IMR-90 (cell line): ENCODE data around the gene SPEF2. TPM values are rescaled to one million over a fixed set of nuclear protein-coding genes. Genes with fewer than 3 reads are reported as not detected.
A peak's percentile ranks its signal among the peaks of the same experiment; 100 is the strongest.

Source experiments
- ATAC-seq: fragments of 200-7000 bp; cut with Tn5 transposase; 2 replicates; pipeline ENCODE4 v1.9.1; 2020; ENCODE audit warnings: low read depth, mild to moderate bottlenecking, moderate library complexity
- BruUV-seq: library from RNA; stranded (reverse); fragments of 400-500 nt; replicated peaks from 2 replicates; lab custom pipeline; 2021; lab: Mats Ljungman, UMichigan
- CTCF ChIA-PET: fragments of 300-600 bp; formaldehyde crosslinking; extraction: SDS; loops from one replicate; lab custom pipeline; 2021; ENCODE audit warnings: antibody characterized with exemption; lab: Yijun Ruan, JAX
- POLR2A ChIA-PET: fragments of 300-600 bp; sonication (Branson Sonifier 250); formaldehyde crosslinking; loops from one replicate; lab custom pipeline; 2022; ENCODE audit warnings: antibody characterized with exemption; ENCODE audit not compliant: unreplicated experiment; lab: Charles Lee
- DNase-seq: peaks from one replicate; pipeline ENCODE4 v3.0.0; 2013
- H2AFZ ChIP-seq: replicated peaks from 2 replicates; pipeline ENCODE3; 2013; ENCODE audit warnings: low read length, mild to moderate bottlenecking; ENCODE audit not compliant: poor library complexity
- H2AK5ac ChIP-seq: 2 replicates; pipeline ENCODE4 v1.6.1; 2013; ENCODE audit warnings: low read depth, low read length, inconsistent platforms
- H2AK9ac ChIP-seq: replicated peaks from 2 replicates; pipeline ENCODE3; 2013; ENCODE audit warnings: mild to moderate bottlenecking, low read depth, low read length, moderate library complexity; ENCODE audit not compliant: poor library complexity
- H2BK120ac ChIP-seq: 2 replicates; pipeline ENCODE4 v1.6.1; 2013; ENCODE audit warnings: low read depth, low read length, inconsistent platforms
- H2BK15ac ChIP-seq: 3 replicates; pipeline ENCODE4 v1.6.1; 2013; ENCODE audit warnings: low read depth, low read length, inconsistent platforms
- H2BK20ac ChIP-seq: 2 replicates; pipeline ENCODE4 v1.6.1; 2013; ENCODE audit warnings: low read depth, mild to moderate bottlenecking, inconsistent platforms, low read length, moderate library complexity
- H2BK5ac ChIP-seq: 2 replicates; pipeline ENCODE4 v1.6.1; 2013; ENCODE audit warnings: mild to moderate bottlenecking, low read depth, low read length, inconsistent platforms; ENCODE audit not compliant: poor library complexity, severe bottlenecking
- H3K14ac ChIP-seq: replicated peaks from 2 replicates; pipeline ENCODE4 v1.6.1; 2013; ENCODE audit warnings: low read depth, low read length, inconsistent platforms
- H3K18ac ChIP-seq: 2 replicates; pipeline ENCODE4 v1.6.1; 2013; ENCODE audit warnings: low read depth, low read length, control low read depth
- H3K23ac ChIP-seq: 2 replicates; pipeline ENCODE4 v1.6.1; 2013; ENCODE audit warnings: low read depth, low read length, inconsistent platforms
- H3K27ac ChIP-seq: 2 replicates; pipeline ENCODE4 v1.5.1; 2013; ENCODE audit warnings: mild to moderate bottlenecking, control low read depth, low read length; ENCODE audit not compliant: insufficient read depth
- H3K27me3 ChIP-seq: 2 replicates; pipeline ENCODE4 v1.6.1; 2013; ENCODE audit warnings: low read length; ENCODE audit not compliant: control insufficient read depth, insufficient read depth
- H3K36me3 ChIP-seq: 2 replicates; pipeline ENCODE4 v1.6.1; 2013; ENCODE audit warnings: low read length, mixed read lengths; ENCODE audit not compliant: control insufficient read depth, insufficient read depth
- H3K4ac ChIP-seq: 2 replicates; pipeline ENCODE4 v1.6.1; 2013; ENCODE audit warnings: low read depth, low read length, inconsistent platforms
- H3K4me1 ChIP-seq: 2 replicates; pipeline ENCODE4 v1.6.1; 2013; ENCODE audit warnings: low read length, mixed read lengths; ENCODE audit not compliant: control insufficient read depth, insufficient read depth
- H3K4me2 ChIP-seq: 2 replicates; pipeline ENCODE4 v1.6.1; 2013; ENCODE audit warnings: low read depth, mild to moderate bottlenecking, control low read depth, low read length, moderate library complexity
- H3K4me3 ChIP-seq: 2 replicates; pipeline ENCODE4 v1.5.1; 2013; ENCODE audit warnings: low read depth, mild to moderate bottlenecking, control low read depth, low read length, moderate library complexity; ENCODE audit not compliant: insufficient read depth
- H3K56ac ChIP-seq: 2 replicates; pipeline ENCODE4 v1.6.1; 2013; ENCODE audit warnings: low read length, inconsistent platforms; ENCODE audit not compliant: insufficient read depth; ENCODE audit errors: extremely low read depth
- H3K79me1 ChIP-seq, 2 experiments: 2 replicates each; pipeline ENCODE4 v1.6.1; 2013; ENCODE audit warnings: low read length in 2 of 2, inconsistent platforms in 1 of 2, low read depth in 1 of 2
- H3K9ac ChIP-seq: 2 replicates; pipeline ENCODE4 v1.6.1; 2013; ENCODE audit warnings: low read depth, low read length, control low read depth
- H3K9me1 ChIP-seq: 2 replicates; pipeline ENCODE4 v1.6.1; 2013; ENCODE audit warnings: low read length, inconsistent platforms; ENCODE audit not compliant: insufficient read depth
- H3K9me3 ChIP-seq: 2 replicates; pipeline ENCODE4 v1.6.1; 2013; ENCODE audit warnings: low read length; ENCODE audit not compliant: control insufficient read depth, insufficient read depth
- H4K20me1 ChIP-seq: 2 replicates; pipeline ENCODE4 v1.6.1; 2013; ENCODE audit warnings: low read length, inconsistent platforms; ENCODE audit not compliant: insufficient read depth
- H4K5ac ChIP-seq: 2 replicates; pipeline ENCODE4 v1.6.1; 2013; ENCODE audit warnings: mild to moderate bottlenecking, low read depth, low read length, control low read depth
- H4K8ac ChIP-seq, 2 experiments: 2 replicates each; pipeline ENCODE4 v1.6.1; 2013; ENCODE audit warnings: low read depth in 2 of 2, low read length in 2 of 2, control low read depth in 1 of 2, inconsistent platforms in 1 of 2
- H4K91ac ChIP-seq: 2 replicates; pipeline ENCODE4 v1.6.1; 2013; ENCODE audit warnings: low read depth, low read length, inconsistent platforms; ENCODE audit not compliant: insufficient read depth
- BHLHE40 ChIP-seq: fragments of 150-350 bp; IDR thresholded peaks from 2 replicates; pipeline ENCODE4 v1.6.1; 2016; ENCODE audit warnings: mild to moderate bottlenecking, low read depth, low read length
- WGBS, 2 experiments: methylation state at CpG; one replicate each; pipeline versions ENCODE4 v1.1.5 to v1.1.7; 2013; ENCODE audit warnings: missing lambda C conversion rate in 2 of 2; ENCODE audit not compliant: insufficient read length in 1 of 2; ENCODE audit errors: extremely low coverage in 2 of 2; 5-methylcytosine and 5-hydroxymethylcytosine counted together
- dilution Hi-C: fragments of 300-500 bp; cut with HindIII; formaldehyde crosslinking; loops from one replicate; pipeline ENCODE4 v1.14.3; 2018; ENCODE audit warnings: low sequenced_read_pairs; ENCODE audit not compliant: unreplicated experiment
- in situ Hi-C: fragments of 300-500 bp; cut with MboI; formaldehyde crosslinking; loops from 3 replicates; pipeline ENCODE4 v1.14.3; 2019; ENCODE audit warnings: low sequenced_read_pairs, inconsistent platforms, mixed read lengths
- intact Hi-C: fragments of 100-400 bp; cut with micrococcal nuclease; formaldehyde crosslinking; loops from 2 replicates; pipeline ENCODE4 v1.10.0; 2022
- polyA plus RNA-seq, 3 experiments: library from polyadenylated mRNA; depleted of rRNA; stranded (reverse); fragments of >200 nt; gene quantifications; 2 replicates each; pipeline ENCODE4 v1.2.3, GENCODE V29; 2012; ENCODE audit warnings: low replicate concordance in 1 of 3
- total RNA-seq: library from RNA; depleted of rRNA; stranded (reverse); fragments of >200 nt; gene quantifications from 2 replicates; pipeline ENCODE4 v1.2.3, GENCODE V29; 2012
- TF ChIP-seq, protein P1 (sequence below): conservative IDR thresholded peaks from 2 replicates; pipeline ENCODE4 v1.5.1; 2012; ENCODE audit warnings: mild to moderate bottlenecking, low read depth, low read length, improper control_type of control experiment

Gene SPEF2
- total and polyA plus RNA-seq, 2 of the 4 experiments (the other 2 are of a cell fraction), result 1.7 to 2.3 TPM

DNA sequence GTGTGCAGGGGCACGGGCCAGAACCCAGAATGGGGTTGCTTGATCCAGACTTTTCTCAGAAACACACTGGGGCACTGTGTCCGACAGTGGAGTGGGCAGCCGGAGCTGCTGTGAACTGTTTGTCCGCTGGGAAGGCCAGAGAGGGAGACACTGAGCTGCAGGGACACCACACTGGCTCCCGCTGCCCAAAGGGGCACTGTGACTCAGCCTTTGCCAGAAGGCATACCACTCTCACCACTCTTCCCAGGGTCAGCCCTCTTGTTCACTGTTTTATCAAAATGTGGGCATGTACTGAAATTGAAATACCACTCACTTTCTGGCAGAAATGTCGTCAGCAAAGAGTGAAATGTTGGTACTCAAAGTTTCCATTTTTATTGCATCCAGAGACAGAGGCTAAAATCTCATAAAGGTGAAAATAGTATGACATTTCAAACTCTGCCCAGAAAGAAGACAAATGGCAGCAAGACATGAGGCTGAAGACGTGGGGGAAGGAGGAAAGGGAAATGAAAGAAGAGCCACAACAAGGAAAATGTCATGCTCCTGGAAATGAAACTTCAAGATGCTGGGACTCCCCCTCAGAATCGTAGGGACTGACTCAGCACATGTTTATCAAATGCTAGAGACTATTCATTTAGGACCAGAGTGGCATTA, 234.5 kb downstream of the SPEF2 start:
- Histone ChIP-seq H2BK15ac (0 out of 3 replicates have a peak overlapping the region, but pooled peaks have one; percentile 15), H4K8ac (peak overlapping the region in 1 of 2 experiments; percentile 38; a peak in 2 of 4 replicates), H3K4ac (peak overlapping the region; percentile 28; the same call in 1 of the 2 replicates), H2BK5ac (no peak overlapping the region), H4K91ac (peak overlapping the region; percentile 17), H2BK20ac (peak overlapping the region; percentile 4; the same call in 1 of the 2 replicates), H3K27me3 (no peaks in the 10 kb centered on the region), H2AK5ac (peak overlapping the region; percentile 65; the same call in 1 of the 2 replicates), H3K4me3 (no peak overlapping the region), H2AK9ac (peak overlapping the region; percentile 82), H3K36me3 (no peaks in the 10 kb centered on the region), H2AFZ (peak overlapping the region; percentile 59), H3K14ac (0 out of 2 replicates have a peak overlapping the region, but pooled peaks have one; percentile 22), H3K23ac (peak overlapping the region; percentile 17; the same call in 1 of the 2 replicates), H2BK120ac (peak overlapping the region; percentile 30), H3K18ac (peak overlapping the region; percentile 29; the same call in 1 of the 2 replicates), H3K9ac (no peak overlapping the region), H3K4me1 (peaks cover 2% of the 10 kb centered on the region; the same call in 1 of the 2 replicates), H3K79me1 (no peaks in the 10 kb centered on the region), H3K27ac (no peak overlapping the region), H4K20me1 (no peaks in the 10 kb centered on the region), H3K56ac (no peak overlapping the region), H3K9me3 (peaks cover 2% of the 10 kb centered on the region; the same call in 1 of the 2 replicates), H4K5ac (no peak overlapping the region; the same call in 1 of the 2 replicates), H3K4me2 (peak overlapping the region; percentile 55; the same call in 1 of the 2 replicates), H3K9me1 (no peaks in the 10 kb centered on the region)
- DNase-seq, result peak; percentile 43
- no TSS peak for BruUV-seq
- POLR2A ChIA-PET, result no interaction called here
- dilution Hi-C loops (no loop called here), in situ Hi-C loops (no loop called here), intact Hi-C loops (no loop called here)
- 100% methylated on average over 2 of the region's 8 CpGs; no CpG with 5 or more reads in 1 of the 2 experiments for WGBS, 2 experiments
- TF ChIP-seq, protein P1, sequence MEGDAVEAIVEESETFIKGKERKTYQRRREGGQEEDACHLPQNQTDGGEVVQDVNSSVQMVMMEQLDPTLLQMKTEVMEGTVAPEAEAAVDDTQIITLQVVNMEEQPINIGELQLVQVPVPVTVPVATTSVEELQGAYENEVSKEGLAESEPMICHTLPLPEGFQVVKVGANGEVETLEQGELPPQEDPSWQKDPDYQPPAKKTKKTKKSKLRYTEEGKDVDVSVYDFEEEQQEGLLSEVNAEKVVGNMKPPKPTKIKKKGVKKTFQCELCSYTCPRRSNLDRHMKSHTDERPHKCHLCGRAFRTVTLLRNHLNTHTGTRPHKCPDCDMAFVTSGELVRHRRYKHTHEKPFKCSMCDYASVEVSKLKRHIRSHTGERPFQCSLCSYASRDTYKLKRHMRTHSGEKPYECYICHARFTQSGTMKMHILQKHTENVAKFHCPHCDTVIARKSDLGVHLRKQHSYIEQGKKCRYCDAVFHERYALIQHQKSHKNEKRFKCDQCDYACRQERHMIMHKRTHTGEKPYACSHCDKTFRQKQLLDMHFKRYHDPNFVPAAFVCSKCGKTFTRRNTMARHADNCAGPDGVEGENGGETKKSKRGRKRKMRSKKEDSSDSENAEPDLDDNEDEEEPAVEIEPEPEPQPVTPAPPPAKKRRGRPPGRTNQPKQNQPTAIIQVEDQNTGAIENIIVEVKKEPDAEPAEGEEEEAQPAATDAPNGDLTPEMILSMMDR, result 0 out of 2 replicates have a peak, but pooled peaks have one; percentile 15
- TF ChIP-seq BHLHE40, result no peak
- no peak for ATAC-seq
- CTCF ChIA-PET, result interaction anchor here (0.6 to 0.8 kb wide), 4 partner anchors 72 to 1723 kb away, joined by 3 to 4 read pairs (median 3); no protein-coding TSS in a partner anchor
